HG03571 (cell line): ENCODE results near the gene NRXN3.
A peak's percentile ranks its signal among the peaks of the same experiment; 100 is the strongest.
"Not testable (repeated sequence)": the region's sequence is repeated elsewhere in the genome, so short reads cannot be mapped to it uniquely, and the experiment has no call there.

Experiments used
- ATAC-seq: cut with Tn5 transposase; IDR thresholded peaks from one replicate; pipeline ENCODE4 v1.9.1; 2021; ENCODE audit not compliant: unreplicated experiment

NRXN3 gene

GRCh38 chr14:78399316-78399889, 229.2 kb downstream of the NRXN3 start:
- no peak for ATAC-seq

- no peak for ATAC-seq
Observed at GRCh38 chr14:78401866-78402265, 231.7 kb downstream of the NRXN3 start.

GRCh38 chr14:78403278-78403815, 233.2 kb downstream of the NRXN3 start:
- ATAC-seq = peak; percentile 81

GRCh38 chr14:78405079-78405856, 235.1 kb downstream of the NRXN3 start:
- no peak for ATAC-seq

- ATAC-seq = no peak
Observed at GRCh38 chr14:78412475-78412874, 242.3 kb downstream of the NRXN3 start.

- no peak for ATAC-seq
Observed at GRCh38 chr14:78414172-78414571, 244.0 kb downstream of the NRXN3 start.

- no peak for ATAC-seq
Observed at GRCh38 chr14:78417532-78417931, 247.4 kb downstream of the NRXN3 start.

- no peak for ATAC-seq
Observed at GRCh38 chr14:78424311-78424710, 254.1 kb downstream of the NRXN3 start.

GRCh38 chr14:78425330-78425729, 255.2 kb downstream of the NRXN3 start:
- no peak for ATAC-seq

- no peak for ATAC-seq
Observed at GRCh38 chr14:78425782-78426181, 255.6 kb downstream of the NRXN3 start.

- no peak for ATAC-seq
Observed at GRCh38 chr14:78432046-78432445, 261.9 kb downstream of the NRXN3 start.

GRCh38 chr14:78437448-78437847, 267.3 kb downstream of the NRXN3 start:
- ATAC-seq = not testable (repeated sequence)

- no peak for ATAC-seq
Observed at GRCh38 chr14:78440356-78440894, 270.3 kb downstream of the NRXN3 start.

GRCh38 chr14:78443834-78444233, 273.7 kb downstream of the NRXN3 start:
- no peak for ATAC-seq

- ATAC-seq = no peak
Observed at GRCh38 chr14:78445275-78445674, 275.1 kb downstream of the NRXN3 start.

GRCh38 chr14:78446807-78447206, 276.6 kb downstream of the NRXN3 start:
- ATAC-seq = no peak

GRCh38 chr14:78448164-78449094, 278.3 kb downstream of the NRXN3 start:
- peak; percentile 60 for ATAC-seq

- ATAC-seq = no peak
Observed at GRCh38 chr14:78450669-78451318, 280.6 kb downstream of the NRXN3 start.

GRCh38 chr14:78451319-78451695, 281.1 kb downstream of the NRXN3 start:
- no peak for ATAC-seq

GRCh38 chr14:78455896-78456435, 285.8 kb downstream of the NRXN3 start:
- ATAC-seq = no peak
